OCI-LY3 (cell line): Measurements from ENCODE around the gene SDC1.

Experiments used
- H2AFZ ChIP-seq: fragments of 200-600, 300-600 bp; shearing (Covaris generic); 2 replicates; pipeline ENCODE4 v1.6.0; 2014; ENCODE audit warnings: antibody characterized with exemption, low read depth, low read length
- H3K27ac ChIP-seq: fragments of 200-600, 300-600 bp; sonication (generic); 2 replicates; pipeline ENCODE4 v1.5.1; 2014; ENCODE audit warnings: mild to moderate bottlenecking, low read length, moderate library complexity, mixed read lengths
- H3K27me3 ChIP-seq: fragments of 200-600, 300-600 bp; sonication (generic); 2 replicates; pipeline ENCODE4 v1.6.1; 2014; ENCODE audit warnings: low read depth, low read length, mixed read lengths
- H3K36me3 ChIP-seq: fragments of 200-600, 300-600 bp; sonication (generic); replicated peaks from 2 replicates; pipeline ENCODE3; 2014; ENCODE audit warnings: low read depth, low read length, mixed read lengths
- H3K4me1 ChIP-seq: fragments of 300-600, 200-600 bp; sonication (generic); 2 replicates; pipeline ENCODE4 v1.6.1; 2014; ENCODE audit warnings: low read length, mixed read lengths
- H3K4me2 ChIP-seq: fragments of 200-600, 300-600 bp; sonication (generic); 2 replicates; pipeline ENCODE4 v1.6.1; 2014; ENCODE audit warnings: low read length, mixed read lengths
- H3K4me3 ChIP-seq: fragments of 300-600, 200-600 bp; sonication (generic); 2 replicates; pipeline ENCODE4 v1.5.1; 2014; ENCODE audit warnings: antibody characterized with exemption, mild to moderate bottlenecking, low read length, moderate library complexity
- H3K79me2 ChIP-seq: fragments of 300-600, 200-600 bp; shearing (Covaris generic); 2 replicates; pipeline ENCODE4 v1.6.1; 2014; ENCODE audit warnings: mild to moderate bottlenecking, low read length, mixed read lengths
- H3K9ac ChIP-seq: fragments of 300-600, 200-600 bp; shearing (Covaris generic); 2 replicates; pipeline ENCODE4 v1.6.0; 2014; ENCODE audit warnings: mild to moderate bottlenecking, low read length, moderate library complexity
- H3K9me3 ChIP-seq: fragments of 200-600, 300-600 bp; shearing (Covaris generic); 2 replicates; pipeline ENCODE4 v1.6.1; 2014; ENCODE audit warnings: low read length, mixed read lengths; ENCODE audit not compliant: insufficient read depth
- H4K20me1 ChIP-seq: fragments of 200-600, 300-600 bp; sonication (generic); 2 replicates; pipeline ENCODE4 v1.6.1; 2016; ENCODE audit warnings: low read length, mixed read lengths; ENCODE audit not compliant: insufficient read depth
- CTCF ChIP-seq: fragments of 200-600, 300-600 bp; sonication (generic); IDR thresholded peaks from 2 replicates; pipeline ENCODE4 v1.5.1; 2014; ENCODE audit warnings: antibody characterized with exemption, low read length, low read depth
- EZH2phosphoT487 ChIP-seq: fragments of 200-600 bp; shearing (Covaris generic); IDR thresholded peaks from 2 replicates; pipeline ENCODE4 v1.6.1; 2018; ENCODE audit warnings: antibody characterized with exemption, mixed run types, low read depth

Gene SDC1

GRCh38 chr2:20264629-20265028 is 39.7 kb upstream of the SDC1 start:
- TF ChIP-seq CTCF (no peak), EZH2phosphoT487 (no peak)
- peaks cover 54% of the 10 kb centered on the region for H3K36me3 ChIP-seq
- no peaks in the 10 kb centered on the region for H3K27me3 ChIP-seq

GRCh38 chr2:20257411-20257810 is 32.5 kb upstream of the SDC1 start:
- Histone ChIP-seq H3K36me3 (peaks cover 66% of the 10 kb centered on the region), H3K4me2 (no peak overlapping the region), H3K27ac (no peak overlapping the region), H3K4me3 (no peak overlapping the region), H3K79me2 (no peaks in the 10 kb centered on the region), H4K20me1 (no peaks in the 10 kb centered on the region), H3K9ac (no peak overlapping the region), H2AFZ (no peak overlapping the region), H3K4me1 (no peaks in the 10 kb centered on the region), H3K9me3 (no peaks in the 10 kb centered on the region), H3K27me3 (no peaks in the 10 kb centered on the region)
- TF ChIP-seq CTCF (no peak), EZH2phosphoT487 (no peak)

More at GRCh38 chr2:20264629-20265028, 39.7 kb upstream of the SDC1 start:
- Histone ChIP-seq H3K79me2 (peaks cover 20% of the 10 kb centered on the region), H4K20me1 (peaks cover 10% of the 10 kb centered on the region), H3K4me3 (no peak overlapping the region), H3K9me3 (no peaks in the 10 kb centered on the region), H3K4me2 (no peak overlapping the region), H3K27ac (no peak overlapping the region), H3K4me1 (no peaks in the 10 kb centered on the region), H2AFZ (no peak overlapping the region), H3K9ac (no peak overlapping the region)

DNA sequence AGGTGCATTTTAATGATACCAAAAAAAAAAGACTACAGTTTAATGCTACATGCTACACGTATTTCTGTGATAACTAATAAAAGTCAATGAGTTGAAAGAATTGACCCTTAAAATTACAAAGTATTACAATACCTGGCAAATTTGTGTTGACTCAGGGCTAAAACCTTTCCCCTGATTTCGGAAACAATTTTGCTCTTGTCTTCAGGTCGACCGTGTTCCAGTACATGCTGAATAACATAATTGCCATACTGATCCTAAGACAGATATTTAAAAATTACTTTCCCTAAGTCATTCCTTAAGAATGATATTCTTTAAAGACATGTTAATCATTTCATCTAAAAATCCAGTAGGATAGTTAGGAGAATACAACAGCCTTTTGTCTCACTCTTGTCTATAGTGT is 29.8 kb upstream of the SDC1 start:
- H3K27ac ChIP-seq = no peak overlapping the region
- no peaks in the 10 kb centered on the region for H4K20me1 ChIP-seq
- no peak overlapping the region for H2AFZ ChIP-seq
- TF ChIP-seq EZH2phosphoT487 (no peak), CTCF (no peak)
- no peaks in the 10 kb centered on the region for H3K79me2 ChIP-seq
- H3K4me2 ChIP-seq = no peak overlapping the region
- no peaks in the 10 kb centered on the region for H3K27me3 ChIP-seq
- H3K9ac ChIP-seq = no peak overlapping the region
- H3K9me3 ChIP-seq = no peaks in the 10 kb centered on the region
- no peaks in the 10 kb centered on the region for H3K4me1 ChIP-seq
- H3K4me3 ChIP-seq = no peak overlapping the region
- H3K36me3 ChIP-seq = peaks cover 70% of the 10 kb centered on the region

DNA sequence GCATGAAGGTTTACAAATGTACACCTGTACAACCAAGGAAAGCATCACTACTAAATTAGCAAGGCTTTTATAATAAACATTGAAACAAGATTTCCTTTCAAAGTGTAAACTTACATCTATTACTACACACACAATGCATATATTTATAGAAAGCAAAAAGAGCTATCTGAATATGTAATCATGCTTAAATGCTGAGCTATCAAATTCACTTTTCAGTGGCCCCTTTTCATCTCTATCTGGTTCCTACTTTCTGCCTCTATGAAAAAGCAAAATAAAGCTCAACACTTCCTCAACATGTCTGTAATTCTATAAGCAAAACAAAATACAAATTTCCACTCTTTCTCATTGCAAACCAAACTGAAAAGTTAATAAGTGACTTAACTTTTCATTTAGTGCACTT is 25.5 kb upstream of the SDC1 start:
- no peaks in the 10 kb centered on the region for H3K79me2 ChIP-seq
- H3K9ac ChIP-seq = no peak overlapping the region
- no peak overlapping the region for H3K4me3 ChIP-seq
- no peaks in the 10 kb centered on the region for H3K9me3 ChIP-seq
- no peaks in the 10 kb centered on the region for H3K27me3 ChIP-seq
- H3K27ac ChIP-seq = no peak overlapping the region
- no peaks in the 10 kb centered on the region for H4K20me1 ChIP-seq
- H3K36me3 ChIP-seq = peaks cover 79% of the 10 kb centered on the region
- TF ChIP-seq EZH2phosphoT487 (no peak), CTCF (no peak)
- H3K4me2 ChIP-seq = no peak overlapping the region
- no peaks in the 10 kb centered on the region for H3K4me1 ChIP-seq
- H2AFZ ChIP-seq = no peak overlapping the region
